Vagina (tissue), 2 donors: ENCODE measurements around the gene CATSPERE. TPM values are rescaled to one million over a fixed set of nuclear protein-coding genes. Genes with fewer than 3 reads are reported as not detected.
A peak's percentile ranks its signal among the peaks of the same experiment; 100 is the strongest.

ENCODE experiments used
- DNase-seq, 2 donors: peaks; one replicate each; pipeline ENCODE4 v3.0.0-alpha.2; 2017; ENCODE audit errors: extremely low spot score in 2 of 2
- H3K27ac ChIP-seq: fragments of 200-600 bp; sonication (generic); one replicate; pipeline ENCODE4 v1.5.1; 2019
- H3K27me3 ChIP-seq: fragments of 200-600 bp; sonication (generic); one replicate; pipeline ENCODE4 v1.5.1; 2019
- H3K36me3 ChIP-seq, 2 donors: fragments of 200-600 bp; sonication (generic); one replicate each; pipeline ENCODE4 v1.5.1; 2017 to 2019
- H3K4me1 ChIP-seq: fragments of 200-600 bp; sonication (generic); one replicate; pipeline ENCODE4 v1.5.1; 2019
- H3K4me3 ChIP-seq, 2 donors: fragments of 200-600 bp; sonication (generic); 1 replicate in 1 of 2; 2 replicates in 1 of 2; pipeline ENCODE4 v1.5.1; 2016 to 2019
- H3K9me3 ChIP-seq: fragments of 200-600 bp; sonication (generic); one replicate; pipeline ENCODE4 v1.5.1; 2019
- CTCF ChIP-seq, 3 experiments: fragments of 450-650 bp in 2 of 3; fragments of 200-600 bp in 1 of 3; sonication (generic) in 1 of 3; IDR thresholded peaks; one replicate each; pipeline ENCODE4 v1.5.1; 2017 to 2019; ENCODE audit warnings: antibody characterized with exemption in 3 of 3, mild to moderate bottlenecking in 2 of 3, moderate library complexity in 2 of 3
- POLR2A ChIP-seq, 2 donors: fragments of 450-650 bp; IDR thresholded peaks; one replicate each; pipeline ENCODE4 v1.6.1; 2017; ENCODE audit warnings: antibody characterized with exemption in 2 of 2, mild to moderate bottlenecking in 2 of 2, moderate library complexity in 2 of 2
- POLR2AphosphoS5 ChIP-seq, 2 donors: sonication (generic); formaldehyde crosslinking; IDR thresholded peaks; one replicate each; pipeline ENCODE4 v1.9.0; 2017; ENCODE audit warnings: antibody characterized with exemption in 2 of 2, mild to moderate bottlenecking in 2 of 2, low read depth in 1 of 2; ENCODE audit not compliant: insufficient read depth in 1 of 2
- intact Hi-C: fragments of 100-400 bp; cut with DNase I; formaldehyde crosslinking; loops from one replicate; pipeline ENCODE4 v1.15.1; 2023
- total RNA-seq: library from RNA; depleted of rRNA; stranded (reverse); fragments of >200 nt; gene quantifications from one replicate; pipeline ENCODE4 v1.2.3, GENCODE V29; 2016

The CATSPERE gene
- total RNA-seq, 1 donor from 2014 or later, result 0.98 TPM

GRCh38 chr1:244645890-244646289 is 184.8 kb downstream of the CATSPERE start:
- H3K4me3 ChIP-seq, result no peak overlapping the region
- intact Hi-C loops, result no loop called here
- no peaks in the 10 kb centered on the region for H3K9me3 ChIP-seq
- no peak overlapping the region for H3K27ac ChIP-seq
- TF ChIP-seq POLR2A (IDR thresholded peaks at IDR 0.05) (no peak), CTCF (IDR thresholded peaks at IDR 0.05) (no peak), POLR2AphosphoS5 (IDR thresholded peaks at IDR 0.05; ENCODE audit: insufficient read depth in 1 of 2, low read depth in 1 of 2) (no peak)
- H3K4me1 ChIP-seq, result no peaks in the 10 kb centered on the region
- H3K27me3 ChIP-seq, result no peaks in the 10 kb centered on the region
- H3K36me3 ChIP-seq, result no peaks in the 10 kb centered on the region
- no peak for DNase-seq

- no peaks in the 10 kb centered on the region for H3K9me3 ChIP-seq
- H3K4me1 ChIP-seq, result peaks cover 8% of the 10 kb centered on the region
- H3K36me3 ChIP-seq, result no peaks in the 10 kb centered on the region
- intact Hi-C loops, result no loop called here
- TF ChIP-seq POLR2AphosphoS5 (IDR thresholded peaks at IDR 0.05; ENCODE audit: insufficient read depth in 1 of 2, low read depth in 1 of 2), result no peak
- no peak overlapping the region for H3K27ac ChIP-seq
- H3K4me3 ChIP-seq, result no peak overlapping the region
- DNase-seq, result no peak
- no peaks in the 10 kb centered on the region for H3K27me3 ChIP-seq
Measured at GRCh38 chr1:244647819-244648218, 186.7 kb downstream of the CATSPERE start.

GRCh38 chr1:244651956-244652622 is 191.0 kb downstream of the CATSPERE start:
- peak overlapping the region; percentile 55 to 83 for H3K4me3 ChIP-seq
- TF ChIP-seq CTCF (IDR thresholded peaks at IDR 0.05), result no peak
- TF ChIP-seq POLR2A (IDR thresholded peaks at IDR 0.05), result no peak
- no peak for TF ChIP-seq POLR2AphosphoS5 (IDR thresholded peaks at IDR 0.05; ENCODE audit: insufficient read depth in 1 of 2, low read depth in 1 of 2)
- peaks cover 35% of the 10 kb centered on the region for H3K4me1 ChIP-seq
- peak overlapping the region; percentile 92 for H3K27ac ChIP-seq
- DNase-seq, result no peak
- no peaks in the 10 kb centered on the region for H3K9me3 ChIP-seq
- H3K36me3 ChIP-seq, result no peaks in the 10 kb centered on the region
- intact Hi-C loops, result no loop called here
- H3K27me3 ChIP-seq, result no peaks in the 10 kb centered on the region

- Histone ChIP-seq H3K36me3 (no peaks in the 10 kb centered on the region), H3K27ac (peak within 1 kb of the TSS; percentile 92), H3K4me1 (peaks cover 35% of the 10 kb centered on the region), H3K9me3 (no peaks in the 10 kb centered on the region), H3K4me3 (peak within 1 kb of the TSS; percentile 83 to 88), H3K27me3 (no peaks in the 10 kb centered on the region)
- TF ChIP-seq CTCF (IDR thresholded peaks at IDR 0.05) (peak in 1 of 3 experiments; percentile 45), POLR2A (IDR thresholded peaks at IDR 0.05) (peak; percentile 47 to 97), POLR2AphosphoS5 (IDR thresholded peaks at IDR 0.05; ENCODE audit: insufficient read depth in 1 of 2, low read depth in 1 of 2) (peak; percentile 75 to 92)
- intact Hi-C loops, result no loop called here
- DNase-seq, result peak; percentile 99
Measured at GRCh38 chr1:244652623-244653438, 191.8 kb downstream of the CATSPERE start, which contains the start of gene DESI2. DESI2 (plus strand) TSS chr1:244653126; CDS start chr1:244653314, 188 bp downstream.

GRCh38 chr1:244653439-244654107 is 192.5 kb downstream of the CATSPERE start:
- Histone ChIP-seq H3K4me3 (peak overlapping the region; percentile 83 to 88), H3K27ac (peak overlapping the region; percentile 92), H3K36me3 (no peaks in the 10 kb centered on the region), H3K27me3 (no peaks in the 10 kb centered on the region), H3K4me1 (peaks cover 42% of the 10 kb centered on the region), H3K9me3 (no peaks in the 10 kb centered on the region)
- intact Hi-C loops, result no loop called here
- DNase-seq, result no peak
- TF ChIP-seq CTCF (IDR thresholded peaks at IDR 0.05) (no peak), POLR2AphosphoS5 (IDR thresholded peaks at IDR 0.05; ENCODE audit: insufficient read depth in 1 of 2, low read depth in 1 of 2) (no peak), POLR2A (IDR thresholded peaks at IDR 0.05) (no peak)
